HPDE6-E6E7 (cell line): ENCODE results near the gene LRRC43.

ENCODE experiments used
- DNase-seq: peaks from one replicate; pipeline ENCODE4 v3.0.0; 2011; ENCODE audit warnings: missing footprints; ENCODE audit errors: extremely low spot score

Gene LRRC43

GRCh38 chr12:122226366-122227125 is 43.6 kb downstream of the LRRC43 start:
- DNase-seq, result peak; percentile 80

DNA sequence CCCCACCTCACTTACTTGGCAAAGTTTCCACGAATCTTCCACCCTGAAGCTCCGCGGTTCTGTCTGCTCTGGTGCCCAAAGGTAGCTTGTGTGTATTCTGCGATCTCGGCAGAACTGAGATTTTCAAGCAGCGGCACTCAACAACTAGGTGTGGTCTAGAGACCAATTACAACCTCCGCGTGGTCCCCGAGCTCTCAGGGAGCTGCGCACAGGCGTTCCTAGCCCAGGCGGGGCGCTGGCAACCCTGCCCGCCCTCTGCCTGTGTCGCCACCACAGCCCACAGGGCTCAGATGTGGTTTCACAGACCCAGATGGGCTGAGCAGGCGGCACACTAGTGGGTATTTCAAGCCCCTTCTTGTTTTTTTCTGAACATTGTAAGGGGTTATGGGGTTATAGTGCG is 44.4 kb downstream of the LRRC43 start:
- DNase-seq, result no peak

GRCh38 chr12:122228092-122228491 is 45.2 kb downstream of the LRRC43 start:
- no peak for DNase-seq

GRCh38 chr12:122230798-122231197 is 47.9 kb downstream of the LRRC43 start:
- DNase-seq, result no peak

GRCh38 chr12:122232691-122233090 is 49.8 kb downstream of the LRRC43 start:
- no peak for DNase-seq

GRCh38 chr12:122235741-122236140 is 52.8 kb downstream of the LRRC43 start:
- DNase-seq, result no peak

DNA sequence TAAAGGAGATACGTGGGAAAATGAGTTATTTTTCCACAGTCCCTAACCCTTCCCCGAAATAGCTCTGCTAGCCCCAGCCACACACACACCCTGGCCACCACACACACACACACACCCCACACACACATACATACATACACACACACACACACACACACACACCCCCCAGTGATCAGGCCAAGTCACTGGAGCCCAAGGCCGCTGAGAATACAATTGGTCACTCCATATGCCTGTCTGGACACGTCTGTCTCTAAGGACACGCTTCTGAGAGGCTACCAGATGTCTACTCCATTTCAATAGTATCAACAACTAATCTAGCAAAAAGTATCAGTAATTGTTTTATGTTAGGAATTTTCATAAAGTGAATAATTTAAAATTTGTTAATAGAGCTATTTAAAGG is 55.9 kb downstream of the LRRC43 start:
- peak; percentile 76 for DNase-seq

- DNase-seq, result no peak
These were observed 61.0 kb downstream of the LRRC43 start for GRCh38 chr12:122243965-122244364.

DNA sequence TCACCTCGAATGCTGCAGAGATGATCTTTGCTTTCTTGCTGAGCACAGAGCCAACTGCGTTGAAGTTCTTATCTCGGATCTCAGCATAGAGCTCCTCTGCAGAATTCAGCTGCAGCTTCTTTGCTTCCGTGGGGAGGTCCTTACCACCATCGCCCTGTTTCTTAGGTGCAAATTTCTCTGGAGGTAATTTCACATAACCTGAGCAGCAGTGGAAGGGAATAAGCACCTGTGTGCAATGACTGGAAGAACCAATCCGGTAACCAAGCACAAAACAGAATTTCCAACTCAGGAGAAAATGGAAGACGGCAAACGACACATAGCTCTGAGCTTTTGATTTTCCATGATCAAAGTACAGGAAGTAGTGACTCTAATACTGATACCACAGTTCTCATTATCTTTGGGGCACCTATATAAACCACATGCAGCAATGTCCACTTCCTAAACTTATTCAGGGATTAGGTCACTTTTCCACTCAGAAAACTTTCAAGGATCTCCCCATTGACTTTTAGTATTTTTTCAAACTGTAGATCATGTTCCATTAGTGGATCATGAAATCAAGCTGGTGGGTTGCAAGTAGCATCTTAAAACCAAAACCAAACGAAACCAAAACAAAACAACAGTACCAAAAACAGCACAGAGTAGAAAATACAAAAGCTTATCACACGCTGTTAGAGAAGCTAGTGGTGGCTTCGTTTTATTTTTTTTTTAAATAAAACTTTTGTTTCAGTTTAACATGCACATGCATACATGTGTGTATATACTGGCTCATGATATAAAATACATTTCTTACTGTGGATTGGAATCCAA is 61.8 kb downstream of the LRRC43 start:
- DNase-seq, result no peak

GRCh38 chr12:122245553-122245952 is 62.6 kb downstream of the LRRC43 start:
- no peak for DNase-seq

- DNase-seq, result no peak
These were observed 67.1 kb downstream of the LRRC43 start for GRCh38 chr12:122250047-122250446.

DNA sequence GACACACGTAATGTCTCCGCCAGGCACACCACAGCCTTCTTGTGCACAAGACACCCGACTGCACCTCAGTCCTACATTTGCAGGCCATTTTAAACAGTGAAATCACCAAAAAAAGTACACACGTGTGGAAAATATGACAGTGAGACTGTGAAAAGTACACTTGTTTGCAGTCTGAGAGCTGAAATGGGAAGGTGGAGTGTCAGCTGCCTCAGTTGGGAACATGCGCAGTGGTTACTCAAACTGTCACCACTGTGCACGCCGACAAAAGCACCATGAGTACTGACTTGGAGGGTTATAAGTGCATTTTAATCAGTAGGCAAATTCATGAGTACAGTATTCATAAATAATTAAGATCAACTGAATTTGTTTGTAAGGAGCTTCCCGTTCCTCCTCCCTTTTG is 67.6 kb downstream of the LRRC43 start:
- no peak for DNase-seq
